GM10847 (cell line): Measurements from ENCODE around the gene TEX19.

Experiments
- POLR2A ChIP-seq: IDR thresholded peaks from 2 replicates; pipeline ENCODE4 v1.6.1; 2011; ENCODE audit not compliant: insufficient read length; ENCODE audit errors: extremely low read depth

Gene TEX19

GRCh38 chr17:82328141-82328993 lies 30.7 kb upstream of the TEX19 start:
- no peak for TF ChIP-seq POLR2A

DNA sequence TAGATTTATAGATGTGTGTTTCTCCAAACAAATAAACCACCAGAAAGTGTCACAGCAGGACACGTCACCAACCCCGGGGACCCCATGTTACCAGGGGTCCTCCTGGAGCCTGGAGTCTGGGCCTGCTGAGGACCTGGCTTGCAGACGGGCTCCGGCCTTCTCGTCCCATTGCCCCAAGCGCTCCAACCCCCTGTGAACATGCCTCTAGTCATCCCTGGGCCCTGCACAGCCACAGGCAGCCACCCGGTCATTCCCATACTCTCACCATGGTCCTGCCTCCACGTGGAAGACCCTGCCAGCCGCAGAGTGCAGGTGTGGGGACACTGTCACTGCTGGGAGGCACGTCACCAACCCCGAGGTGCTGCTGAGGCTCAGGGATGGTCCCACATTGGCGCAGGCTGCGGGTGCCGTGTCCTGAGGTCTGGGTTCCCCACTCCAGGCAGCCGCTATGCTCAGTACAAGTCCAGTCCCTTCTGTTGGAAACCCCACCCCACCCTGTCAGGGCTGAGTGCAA lies 30.0 kb upstream of the TEX19 start:
- TF ChIP-seq POLR2A, result no peak

DNA sequence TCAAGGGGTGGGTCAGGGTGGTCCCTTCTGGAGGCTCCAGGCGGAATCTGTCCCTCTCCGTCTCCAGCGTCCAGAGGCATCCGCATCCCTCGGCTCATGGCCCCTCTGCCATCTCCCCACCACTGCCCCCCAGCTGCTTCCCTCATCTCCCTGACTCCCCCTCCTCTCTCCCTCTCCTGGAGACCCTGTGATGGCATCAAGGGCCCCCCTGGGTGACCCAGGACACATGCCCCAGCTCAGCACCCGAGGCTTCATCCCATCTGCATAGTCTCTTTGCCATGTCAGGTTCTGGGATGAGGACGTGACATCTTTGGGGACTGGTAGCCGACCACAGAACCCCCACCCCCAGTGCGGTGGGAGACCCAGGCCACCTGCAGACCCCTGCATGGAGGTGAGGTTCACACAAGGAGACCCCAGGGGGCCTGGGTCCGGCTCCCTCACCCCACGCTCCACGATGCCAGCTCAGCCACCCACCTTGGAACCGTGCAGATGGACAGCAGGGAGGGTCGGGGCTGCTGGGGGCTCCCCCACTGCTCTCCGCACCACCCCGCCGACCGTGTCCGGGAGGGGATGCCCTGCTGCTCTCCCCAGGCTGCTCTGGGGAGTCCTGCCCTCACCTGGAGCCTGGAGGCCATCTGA lies 29.2 kb upstream of the TEX19 start:
- no peak for TF ChIP-seq POLR2A

DNA sequence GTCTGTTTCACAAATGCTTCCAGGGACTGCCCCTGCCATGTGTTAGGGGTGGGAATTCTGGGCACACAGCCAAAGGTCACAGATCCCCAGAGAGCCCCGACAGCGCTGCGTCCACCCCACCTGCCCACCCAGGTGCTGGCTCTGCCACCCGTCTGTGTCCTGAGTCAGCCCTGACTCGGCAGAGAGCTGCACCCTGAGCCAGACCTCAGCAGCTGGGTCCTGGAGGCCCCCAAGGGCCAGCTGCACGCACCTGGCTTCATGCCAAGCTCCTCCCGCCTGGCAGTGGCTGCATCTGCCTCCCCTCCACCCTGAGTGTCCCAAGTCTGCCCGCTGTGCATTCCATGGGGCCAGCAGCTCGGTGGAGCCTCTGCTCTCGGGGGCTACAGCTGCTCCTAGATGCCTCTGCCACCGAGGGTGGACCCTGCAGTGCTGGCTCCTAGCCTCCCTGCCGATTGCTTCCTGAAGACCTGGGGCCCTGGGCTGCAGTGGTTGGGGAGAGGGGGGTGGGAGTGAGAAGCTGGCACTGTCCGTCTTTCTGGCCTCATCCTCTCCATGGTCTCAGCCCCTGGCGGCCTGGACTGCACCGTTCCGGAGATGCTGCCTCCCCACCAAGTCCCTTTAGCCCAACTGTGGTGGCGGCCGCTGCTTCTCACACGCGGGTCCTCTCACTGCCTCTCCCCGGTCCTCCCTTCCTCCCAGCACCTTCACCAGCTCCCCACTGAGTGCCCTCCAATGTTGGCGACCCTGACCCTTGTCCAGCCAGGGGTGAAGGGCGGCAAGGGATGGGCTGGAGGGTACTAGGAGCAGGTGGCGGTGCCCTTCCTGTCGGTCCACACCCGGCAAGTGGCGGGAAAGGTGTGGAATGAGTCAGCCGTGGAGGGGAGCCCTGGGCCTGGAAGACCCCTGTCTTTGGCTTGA lies 28.5 kb upstream of the TEX19 start:
- no peak for TF ChIP-seq POLR2A

DNA sequence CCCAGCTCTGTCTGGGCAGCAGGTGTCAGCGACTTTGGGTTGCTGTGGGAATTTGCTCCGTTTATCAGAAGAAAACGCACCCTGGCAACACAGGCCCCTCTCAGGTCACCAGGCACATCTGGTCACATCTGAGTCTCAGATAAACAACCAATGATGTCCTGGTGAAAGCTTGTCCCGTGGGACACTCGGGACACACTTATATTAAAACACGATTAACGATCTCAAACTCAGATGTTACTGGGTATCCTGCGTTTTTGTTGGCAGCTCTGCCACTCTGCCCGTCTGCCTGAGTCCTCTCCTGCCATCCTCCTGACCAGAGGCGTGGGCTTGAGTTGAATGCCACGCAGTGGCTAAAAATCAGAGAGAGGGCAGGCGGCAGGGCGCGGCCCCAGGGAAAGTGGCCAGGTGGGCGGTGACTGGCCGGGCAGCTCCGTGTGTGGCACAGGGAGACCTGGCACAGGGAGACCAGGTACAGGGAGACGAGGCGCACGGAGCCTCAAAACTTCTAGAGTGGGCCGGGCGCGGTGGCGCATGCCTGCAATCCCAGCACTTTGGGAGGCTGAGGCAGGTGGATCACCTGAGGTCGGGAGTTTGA lies 27.6 kb upstream of the TEX19 start:
- TF ChIP-seq POLR2A, result no peak

- no peak for TF ChIP-seq POLR2A
Measured at GRCh38 chr17:82332669-82333278, 26.3 kb upstream of the TEX19 start.

DNA sequence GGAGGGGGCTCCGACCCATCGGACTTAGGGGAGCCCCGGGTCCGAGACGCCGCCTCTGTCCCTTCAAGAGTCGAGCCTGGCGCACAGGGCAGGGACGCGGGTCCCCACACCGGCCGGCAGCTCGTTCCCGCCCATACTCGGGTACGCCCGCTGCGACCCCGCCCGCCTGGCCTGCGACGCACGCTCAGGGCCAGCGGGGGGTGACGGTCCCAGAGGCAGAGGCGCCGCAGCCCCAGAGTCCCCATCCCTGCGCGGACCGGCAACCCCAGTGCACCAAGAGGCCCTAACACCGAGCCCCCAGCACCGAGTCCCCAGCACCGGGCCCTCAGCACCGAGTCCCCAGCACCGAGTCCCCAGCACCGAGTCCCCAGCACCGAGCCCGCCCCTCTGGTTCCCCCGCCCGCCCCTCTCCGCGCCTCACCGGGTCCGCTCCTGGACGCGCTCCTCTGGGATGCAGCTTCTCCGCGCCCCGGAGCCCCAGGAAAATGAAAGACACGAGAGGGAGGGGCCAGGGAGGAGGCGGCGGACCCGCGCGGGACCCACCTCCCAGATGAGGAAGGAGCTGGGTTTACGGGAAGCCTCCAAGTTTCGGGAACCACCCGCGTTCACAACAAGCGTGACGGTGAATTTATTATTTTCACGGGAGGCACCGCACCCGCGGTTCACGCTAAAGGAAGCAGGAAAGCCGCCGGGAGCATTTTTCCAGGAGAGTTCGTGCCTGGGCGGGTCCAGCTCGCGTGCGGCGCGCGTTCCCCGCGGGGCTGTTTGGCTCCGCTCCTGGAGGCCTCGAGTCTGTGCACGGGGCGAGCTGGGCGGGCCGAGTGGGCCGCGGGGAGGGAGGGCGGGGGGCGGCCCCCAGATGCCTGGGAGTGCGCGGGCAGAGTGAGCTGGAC lies 25.5 kb upstream of the TEX19 start, which contains the start of gene SECTM1:
Gene SECTM1 (minus strand): TSS at position 488 of the 893 bp plus-strand sequence. CDS start 6,526 bp downstream, outside the sequence.
- TF ChIP-seq POLR2A, result no peak

DNA sequence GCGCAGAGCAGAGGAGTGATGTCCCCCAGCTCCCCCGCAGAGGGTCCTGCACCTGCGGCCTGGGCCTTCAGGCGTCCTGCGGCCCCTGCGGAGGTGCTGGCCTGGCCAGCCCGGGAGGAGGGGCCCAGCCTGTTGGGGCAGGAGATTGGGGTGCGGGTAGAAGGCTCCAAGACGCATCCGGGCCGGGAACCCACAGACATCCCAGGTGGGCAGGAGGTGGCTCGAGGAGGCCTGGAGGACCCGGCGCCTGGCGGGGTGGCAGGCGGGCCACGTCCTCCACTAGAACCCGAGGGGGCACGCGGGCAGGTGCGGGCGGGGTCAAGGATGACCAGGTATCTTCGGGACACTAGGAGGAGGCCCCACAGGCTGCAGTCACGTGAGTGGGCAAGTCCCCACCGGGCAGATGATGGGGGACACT lies 24.8 kb upstream of the TEX19 start:
- no peak for TF ChIP-seq POLR2A

- no peak for TF ChIP-seq POLR2A
Measured at GRCh38 chr17:82334622-82335394, 24.2 kb upstream of the TEX19 start.

DNA sequence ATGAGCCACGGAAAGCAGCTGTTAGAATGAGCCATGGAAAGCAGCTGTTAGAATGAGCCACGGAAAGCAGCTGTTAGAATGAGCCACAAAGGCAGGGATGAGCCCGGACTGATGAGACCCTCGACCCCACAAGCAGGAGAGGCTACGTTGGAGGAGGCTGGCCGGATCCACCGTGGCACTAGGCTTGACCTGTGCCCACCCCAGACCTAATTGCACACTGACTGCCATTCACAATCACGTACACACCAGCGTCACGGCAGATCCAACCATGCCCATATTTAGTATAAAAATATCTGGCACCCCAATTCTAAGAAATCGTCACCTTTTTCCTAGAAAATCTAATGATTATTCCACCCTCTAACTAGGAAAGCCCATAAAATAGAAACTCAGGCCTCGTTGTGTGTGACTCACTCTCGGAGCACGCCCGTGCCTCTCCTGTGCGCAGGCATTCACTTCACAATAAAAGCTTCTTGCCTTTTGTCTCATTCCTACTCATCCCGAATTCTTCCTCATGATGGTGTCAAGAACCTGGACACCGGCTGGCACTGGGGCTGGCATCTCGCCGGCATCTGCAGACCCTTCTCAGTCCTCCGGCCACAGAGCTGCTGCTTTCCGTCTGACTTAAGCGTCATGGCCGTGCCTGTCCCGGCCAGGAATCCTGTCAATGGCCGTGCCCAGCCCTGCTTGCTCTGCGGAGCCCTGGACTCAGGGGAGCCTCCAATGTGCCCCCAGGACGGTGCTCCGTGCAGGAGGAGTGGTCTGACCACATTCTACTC lies 20.0 kb upstream of the TEX19 start:
- no peak for TF ChIP-seq POLR2A

DNA sequence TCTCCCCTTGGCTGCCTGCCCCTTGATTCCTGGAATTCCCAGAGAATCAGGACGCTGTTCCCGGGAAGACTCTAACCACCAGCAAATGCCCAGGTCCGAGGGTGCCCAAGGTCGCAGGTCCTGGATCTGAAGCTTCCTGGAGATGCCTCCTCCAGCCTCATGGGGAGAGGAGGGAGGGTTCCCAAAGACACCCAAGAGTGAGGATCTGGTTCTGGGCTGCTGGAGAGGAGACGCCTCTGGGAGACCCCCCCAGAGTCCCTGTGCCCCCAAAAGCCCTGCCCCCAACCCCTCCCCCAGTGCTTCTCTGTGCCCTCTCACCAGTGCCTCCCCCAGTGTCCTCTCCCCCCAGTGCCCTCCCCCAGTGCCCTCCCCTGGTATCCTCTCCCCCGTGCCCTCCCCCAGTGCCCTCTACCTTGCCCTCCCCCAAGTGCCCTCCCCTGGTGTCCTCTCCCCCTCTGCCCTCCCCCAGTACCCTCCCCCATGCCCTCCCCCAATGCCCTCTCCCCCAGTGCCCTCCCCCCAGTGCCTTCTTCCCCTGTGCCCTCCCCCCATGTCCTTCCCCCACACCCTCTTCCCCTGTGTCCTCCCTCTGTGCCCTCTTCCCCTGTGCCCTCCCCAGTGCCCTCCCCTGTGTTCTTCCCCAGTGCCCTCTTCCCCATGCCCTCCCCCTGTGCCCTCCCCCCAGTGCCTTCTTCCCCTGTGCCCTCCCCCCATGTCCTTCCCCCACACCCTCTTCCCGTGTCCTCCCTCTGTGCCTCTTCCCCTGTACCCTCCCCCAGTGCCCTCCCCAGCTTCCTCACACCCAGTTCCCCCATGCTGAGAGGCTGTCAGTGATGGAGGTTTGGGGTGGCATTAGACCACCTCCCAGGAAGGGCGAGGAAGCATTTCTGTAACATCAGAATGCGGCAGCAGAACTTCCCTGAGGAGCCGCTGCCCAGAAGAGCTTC lies 19.1 kb upstream of the TEX19 start:
- no peak for TF ChIP-seq POLR2A
